K562 (cell line): ENCODE measurements around the gene MYL6B. TPM values are rescaled to one million over a fixed set of nuclear protein-coding genes. Genes with fewer than 3 reads are reported as not detected.

ENCODE experiments used
- CREB3L1 ChIP-seq: fragments of 450-650 bp; IDR thresholded peaks from 2 replicates; pipeline ENCODE4 v1.6.1; 2014; ENCODE audit warnings: low read depth, mild to moderate bottlenecking, moderate library complexity, borderline replicate concordance
- E2F6 ChIP-seq, 2 experiments: IDR thresholded peaks; 2 replicates each; pipeline ENCODE4 v1.6.1; 2011; ENCODE audit warnings: borderline replicate concordance in 1 of 2, control low read depth in 1 of 2, low read depth in 1 of 2, low read length in 1 of 2, mild to moderate bottlenecking in 1 of 2, mixed read lengths in 1 of 2, moderate library complexity in 1 of 2; ENCODE audit not compliant: insufficient read depth in 1 of 2, insufficient read length in 1 of 2, poor library complexity in 1 of 2, severe bottlenecking in 1 of 2; ENCODE audit errors: extremely low read depth in 1 of 2
- HMG20A ChIP-seq: fragments of 450-650 bp; formaldehyde crosslinking; conservative IDR thresholded peaks from 2 replicates; pipeline ENCODE4 v1.4.0; 2020; ENCODE audit warnings: mild to moderate bottlenecking, mixed read lengths
- SRSF3 ChIP-seq: fragments of 200-400 bp; formaldehyde crosslinking; IDR thresholded peaks from 2 replicates; pipeline ENCODE4 v1.6.1; 2016; ENCODE audit warnings: mild to moderate bottlenecking, low read length, moderate library complexity; ENCODE audit not compliant: insufficient read depth
- ZNF609 ChIP-seq: sonication (generic); formaldehyde crosslinking; IDR thresholded peaks from 2 replicates; pipeline ENCODE4 v1.8.1; 2023; ENCODE audit warnings: missing genetic modification reagents, mild to moderate bottlenecking, borderline replicate concordance
- polyA plus RNA-seq, 8 experiments: library from polyadenylated mRNA; depleted of rRNA in 4 of 8; stranded (reverse) in 5 of 8; unstranded in 3 of 8; fragments of >200 nt; fragmentation: Nextera tagmentation in 2 of 8; fragmentation: Illumina TruSeq in 1 of 8; extraction: Ambion mirVana in 2 of 8; extraction: Trizol in 1 of 8; gene quantifications; 2 replicates each; pipeline versions ENCODE4 v1.2.1 to v1.2.3, GENCODE V29; 2011 to 2014; ENCODE audit warnings: inconsistent platforms in 1 of 8, missing spikeins in 1 of 8
- total RNA-seq, 7 experiments: library from RNA; depleted of rRNA in 6 of 7; stranded (reverse); fragments of >200 nt in 6 of 7; fragmentation: Illumina TruSeq in 2 of 7; extraction: Trizol in 2 of 7; gene quantifications; 2 replicates each; pipeline versions ENCODE4 v1.2.1 to v1.2.3, GENCODE V29; 2011 to 2021; ENCODE audit warnings: low replicate concordance in 1 of 7

Gene MYL6B
- total and polyA plus RNA-seq, 9 of the 15 experiments (the other 6 are each of a cell fraction or from before 2014, with no cell fraction given), result 42.8 to 77.3 (median 68.6) TPM

- peak; percentile 86 for TF ChIP-seq CREB3L1
- TF ChIP-seq E2F6 (IDR thresholded peaks at IDR 0.05; ENCODE audit: borderline replicate concordance in 1 of 2, extremely low read depth in 1 of 2, insufficient read depth in 1 of 2, insufficient read length in 1 of 2, low read depth in 1 of 2, low read length in 1 of 2, poor library complexity in 1 of 2, severe bottlenecking in 1 of 2), result peak; percentile 21 to 27
- 0 out of 2 replicates have a peak, but pooled peaks have one; percentile 24 for TF ChIP-seq ZNF609
- no peak for TF ChIP-seq HMG20A (CRISPR knock-in tag)
- no peak for TF ChIP-seq SRSF3
These were observed 35.9 kb upstream of the MYL6B start, which contains the start of gene RPL41 (continued) for GRCh38 chr12:56116267-56117081.
